ENCODE results near the gene ALG11.

The ALG11 gene

GRCh38 chr13:52006523-52007245 is 5.5 kb upstream of the ALG11 start:
- Histone ChIP-seq H3K27ac (ENCODE audit: low read depth, low read length) (no peak overlapping the region), H3K9ac (ENCODE audit: low read depth in 1 of 2, low read length in 2 of 2) (peak overlapping the region in 1 of 2 donors; percentile 11), H3K9me3 (ENCODE audit: control insufficient read depth in 1 of 2, low read length in 2 of 2) (no peaks in the 10 kb centered on the region), H3K27me3 (ENCODE audit: control insufficient read depth in 1 of 2, insufficient read depth in 2 of 2, low read length in 2 of 2) (peaks cover 0 to 8% of the 10 kb centered on the region in 2 donors), H3K36me3 (ENCODE audit: control insufficient read depth in 1 of 2, insufficient read depth in 2 of 2, low read length in 2 of 2) (no peaks in the 10 kb centered on the region), H3K4me3 (ENCODE audit: low read depth in 1 of 2, low read length in 2 of 2) (peak overlapping the region; percentile 43 to 50), H3K4me1 (ENCODE audit: control insufficient read depth in 1 of 2, insufficient read depth in 2 of 2, low read length in 2 of 2) (peaks cover 32 to 33% of the 10 kb centered on the region in 2 donors)

- no peak overlapping the region for H3K9ac ChIP-seq (ENCODE audit: low read depth in 1 of 2, low read length in 2 of 2)
- H3K4me3 ChIP-seq (ENCODE audit: low read depth in 1 of 2, low read length in 2 of 2), result peak overlapping the region; percentile 98 to 100
- H3K27ac ChIP-seq (ENCODE audit: low read depth, low read length), result no peak overlapping the region
- H3K27me3 ChIP-seq (ENCODE audit: control insufficient read depth in 1 of 2, insufficient read depth in 2 of 2, low read length in 2 of 2), result peaks cover 0 to 8% of the 10 kb centered on the region in 2 donors
- peaks cover 23 to 26% of the 10 kb centered on the region in 2 donors for H3K4me1 ChIP-seq (ENCODE audit: control insufficient read depth in 1 of 2, insufficient read depth in 2 of 2, low read length in 2 of 2)
- H3K36me3 ChIP-seq (ENCODE audit: control insufficient read depth in 1 of 2, insufficient read depth in 2 of 2, low read length in 2 of 2), result no peaks in the 10 kb centered on the region
- H3K9me3 ChIP-seq (ENCODE audit: control insufficient read depth in 1 of 2, low read length in 2 of 2), result no peaks in the 10 kb centered on the region
Observed at GRCh38 chr13:52009946-52010345, 2.3 kb upstream of the ALG11 start.

- Histone ChIP-seq H3K9me3 (ENCODE audit: control insufficient read depth in 1 of 2, low read length in 2 of 2) (no peaks in the 10 kb centered on the region), H3K4me1 (ENCODE audit: control insufficient read depth in 1 of 2, insufficient read depth in 2 of 2, low read length in 2 of 2) (peaks cover 20 to 25% of the 10 kb centered on the region in 2 donors), H3K36me3 (ENCODE audit: control insufficient read depth in 1 of 2, insufficient read depth in 2 of 2, low read length in 2 of 2) (no peaks in the 10 kb centered on the region), H3K9ac (ENCODE audit: low read depth in 1 of 2, low read length in 2 of 2) (peak within 1 kb of the TSS; percentile 79 to 97), H3K4me3 (ENCODE audit: low read depth in 1 of 2, low read length in 2 of 2) (peak within 1 kb of the TSS; percentile 98 to 100), H3K27me3 (ENCODE audit: control insufficient read depth in 1 of 2, insufficient read depth in 2 of 2, low read length in 2 of 2) (peaks cover 0 to 8% of the 10 kb centered on the region in 2 donors), H3K27ac (ENCODE audit: low read depth, low read length) (no peak within 1 kb of the TSS)
Observed at GRCh38 chr13:52010890-52011631, 1.1 kb upstream of the ALG11 start, which contains the start of gene ATP7B. TSS of gene ATP7B (minus strand) at chr13:52011450. CDS start at chr13:52011337, 113 bp downstream.

GRCh38 chr13:52012512-52012836 is 276 bp downstream of the ALG11 start:
- H3K4me1 ChIP-seq (ENCODE audit: control insufficient read depth in 1 of 2, insufficient read depth in 2 of 2, low read length in 2 of 2), result peaks cover 11 to 20% of the 10 kb centered on the region in 2 donors
- H3K36me3 ChIP-seq (ENCODE audit: control insufficient read depth in 1 of 2, insufficient read depth in 2 of 2, low read length in 2 of 2), result peaks cover 0 to 1% of the 10 kb centered on the region in 2 donors
- H3K4me3 ChIP-seq (ENCODE audit: low read depth in 1 of 2, low read length in 2 of 2), result peak overlapping the region; percentile 98 to 100
- peak overlapping the region; percentile 79 to 97 for H3K9ac ChIP-seq (ENCODE audit: low read depth in 1 of 2, low read length in 2 of 2)
- H3K9me3 ChIP-seq (ENCODE audit: control insufficient read depth in 1 of 2, low read length in 2 of 2), result no peaks in the 10 kb centered on the region
- peaks cover 0 to 8% of the 10 kb centered on the region in 2 donors for H3K27me3 ChIP-seq (ENCODE audit: control insufficient read depth in 1 of 2, insufficient read depth in 2 of 2, low read length in 2 of 2)
- H3K27ac ChIP-seq (ENCODE audit: low read depth, low read length), result no peak overlapping the region

GRCh38 chr13:52016296-52016695 is 4.1 kb downstream of the ALG11 start:
- H3K36me3 ChIP-seq (ENCODE audit: control insufficient read depth in 1 of 2, insufficient read depth in 2 of 2, low read length in 2 of 2), result peaks cover 7 to 27% of the 10 kb centered on the region in 2 donors
- H3K27ac ChIP-seq (ENCODE audit: low read depth, low read length), result no peak overlapping the region
- no peak overlapping the region for H3K4me3 ChIP-seq (ENCODE audit: low read depth in 1 of 2, low read length in 2 of 2)
- no peaks in the 10 kb centered on the region for H3K27me3 ChIP-seq (ENCODE audit: control insufficient read depth in 1 of 2, insufficient read depth in 2 of 2, low read length in 2 of 2)
- no peaks in the 10 kb centered on the region for H3K9me3 ChIP-seq (ENCODE audit: control insufficient read depth in 1 of 2, low read length in 2 of 2)
- H3K9ac ChIP-seq (ENCODE audit: low read depth in 1 of 2, low read length in 2 of 2), result no peak overlapping the region
- peaks cover 8 to 12% of the 10 kb centered on the region in 2 donors for H3K4me1 ChIP-seq (ENCODE audit: control insufficient read depth in 1 of 2, insufficient read depth in 2 of 2, low read length in 2 of 2)

GRCh38 chr13:52020191-52020590 is 8.0 kb downstream of the ALG11 start:
- no peaks in the 10 kb centered on the region for H3K9me3 ChIP-seq (ENCODE audit: control insufficient read depth in 1 of 2, low read length in 2 of 2)
- H3K27ac ChIP-seq (ENCODE audit: low read depth, low read length), result no peak overlapping the region
- no peak overlapping the region for H3K4me3 ChIP-seq (ENCODE audit: low read depth in 1 of 2, low read length in 2 of 2)
- no peaks in the 10 kb centered on the region for H3K4me1 ChIP-seq (ENCODE audit: control insufficient read depth in 1 of 2, insufficient read depth in 2 of 2, low read length in 2 of 2)
- no peak overlapping the region for H3K9ac ChIP-seq (ENCODE audit: low read depth in 1 of 2, low read length in 2 of 2)
- peaks cover 20 to 43% of the 10 kb centered on the region in 2 donors for H3K36me3 ChIP-seq (ENCODE audit: control insufficient read depth in 1 of 2, insufficient read depth in 2 of 2, low read length in 2 of 2)
- no peaks in the 10 kb centered on the region for H3K27me3 ChIP-seq (ENCODE audit: control insufficient read depth in 1 of 2, insufficient read depth in 2 of 2, low read length in 2 of 2)

GRCh38 chr13:52022356-52022755 is 10.2 kb downstream of the ALG11 start:
- H3K27me3 ChIP-seq (ENCODE audit: control insufficient read depth in 1 of 2, insufficient read depth in 2 of 2, low read length in 2 of 2), result no peaks in the 10 kb centered on the region
- H3K27ac ChIP-seq (ENCODE audit: low read depth, low read length), result no peak overlapping the region
- H3K9ac ChIP-seq (ENCODE audit: low read depth in 1 of 2, low read length in 2 of 2), result no peak overlapping the region
- H3K9me3 ChIP-seq (ENCODE audit: control insufficient read depth in 1 of 2, low read length in 2 of 2), result no peaks in the 10 kb centered on the region
- H3K4me1 ChIP-seq (ENCODE audit: control insufficient read depth in 1 of 2, insufficient read depth in 2 of 2, low read length in 2 of 2), result no peaks in the 10 kb centered on the region
- H3K36me3 ChIP-seq (ENCODE audit: control insufficient read depth in 1 of 2, insufficient read depth in 2 of 2, low read length in 2 of 2), result peaks cover 32 to 59% of the 10 kb centered on the region in 2 donors
- no peak overlapping the region for H3K4me3 ChIP-seq (ENCODE audit: low read depth in 1 of 2, low read length in 2 of 2)

GRCh38 chr13:52024481-52024880 is 12.3 kb downstream of the ALG11 start, which contains the start of gene UTP14C:
TSS of gene UTP14C (plus strand) at chr13:52024691. CDS start at chr13:52028805, 4,114 bp downstream.
- H3K4me3 ChIP-seq (ENCODE audit: low read depth in 1 of 2, low read length in 2 of 2), result no peak within 1 kb of the TSS
- no peaks in the 10 kb centered on the region for H3K4me1 ChIP-seq (ENCODE audit: control insufficient read depth in 1 of 2, insufficient read depth in 2 of 2, low read length in 2 of 2)
- no peaks in the 10 kb centered on the region for H3K9me3 ChIP-seq (ENCODE audit: control insufficient read depth in 1 of 2, low read length in 2 of 2)
- H3K9ac ChIP-seq (ENCODE audit: low read depth in 1 of 2, low read length in 2 of 2), result no peak within 1 kb of the TSS
- H3K27ac ChIP-seq (ENCODE audit: low read depth, low read length), result no peak within 1 kb of the TSS
- peaks cover 38 to 58% of the 10 kb centered on the region in 2 donors for H3K36me3 ChIP-seq (ENCODE audit: control insufficient read depth in 1 of 2, insufficient read depth in 2 of 2, low read length in 2 of 2)
- H3K27me3 ChIP-seq (ENCODE audit: control insufficient read depth in 1 of 2, insufficient read depth in 2 of 2, low read length in 2 of 2), result no peaks in the 10 kb centered on the region

- H3K36me3 ChIP-seq (ENCODE audit: control insufficient read depth in 1 of 2, insufficient read depth in 2 of 2, low read length in 2 of 2), result peaks cover 31 to 48% of the 10 kb centered on the region in 2 donors
Observed at GRCh38 chr13:52025475-52026245, 13.5 kb downstream of the ALG11 start.

More at GRCh38 chr13:52025475-52026245, 13.5 kb downstream of the ALG11 start:
- no peaks in the 10 kb centered on the region for H3K9me3 ChIP-seq (ENCODE audit: control insufficient read depth in 1 of 2, low read length in 2 of 2)
- H3K27ac ChIP-seq (ENCODE audit: low read depth, low read length), result no peak overlapping the region
- no peaks in the 10 kb centered on the region for H3K27me3 ChIP-seq (ENCODE audit: control insufficient read depth in 1 of 2, insufficient read depth in 2 of 2, low read length in 2 of 2)
- no peak overlapping the region for H3K9ac ChIP-seq (ENCODE audit: low read depth in 1 of 2, low read length in 2 of 2)
- H3K4me3 ChIP-seq (ENCODE audit: low read depth in 1 of 2, low read length in 2 of 2), result no peak overlapping the region
- no peaks in the 10 kb centered on the region for H3K4me1 ChIP-seq (ENCODE audit: control insufficient read depth in 1 of 2, insufficient read depth in 2 of 2, low read length in 2 of 2)

Measured in duodenal mucosa (tissue), 2 donors.